Measurements from ENCODE around the gene MEAF6. TPM values are rescaled to one million over a fixed set of nuclear protein-coding genes. Genes with fewer than 3 reads are reported as not detected.

MEAF6 gene
- total and polyA plus RNA-seq, 2 of the 8 experiments (the other 6 are each of a cell fraction or from before 2014, with no cell fraction given): 23.0 to 38.8 TPM

- H3K14ac ChIP-seq (ENCODE audit: insufficient read length): no peak overlapping the region
- DNase-seq (ENCODE audit: low read depth in 1 of 2, low spot score in 2 of 2): no peak
- H2BK15ac ChIP-seq (ENCODE audit: low read length): no peak overlapping the region
- H3K4me3 ChIP-seq (ENCODE audit: extremely low read depth in 1 of 4, insufficient read depth in 2 of 4, low read depth in 3 of 4, low read length in 4 of 4): no peak overlapping the region
- no peak overlapping the region for H3K56ac ChIP-seq (replicated peaks; ENCODE audit: insufficient read length, low read depth, low read length)
- H3K27me3 ChIP-seq (replicated peaks in 1 of 4; ENCODE audit: control insufficient read depth in 3 of 4, extremely low read depth in 1 of 4, insufficient read depth in 3 of 4, low read length in 3 of 4): peaks cover 0 to 2% (median 2%) of the 10 kb centered on the region in 4 experiments; a peak in 5 of 7 replicates
- H3K36me3 ChIP-seq (ENCODE audit: control insufficient read depth in 2 of 4, insufficient read depth in 4 of 4, low read length in 3 of 4): peaks cover 9 to 36% (median 26%) of the 10 kb centered on the region in 4 experiments; a peak in 7 of 8 replicates
- peaks cover 8% of the 10 kb centered on the region for H3K79me1 ChIP-seq (ENCODE audit: low read depth, low read length)
- H2BK20ac ChIP-seq (ENCODE audit: low read length): no peak overlapping the region
- peaks cover 7% of the 10 kb centered on the region for H3K23me2 ChIP-seq (ENCODE audit: low read depth, low read length)
- H2BK120ac ChIP-seq (replicated peaks; ENCODE audit: low read depth, low read length): no peak overlapping the region
- no peak overlapping the region for H3K27ac ChIP-seq (ENCODE audit: low read depth, low read length)
- no peaks in the 10 kb centered on the region for H3K9me3 ChIP-seq (ENCODE audit: insufficient read depth in 2 of 2, low read depth in 1 of 2, low read length in 1 of 2)
- H3K18ac ChIP-seq (ENCODE audit: extremely low read depth, low read length): no peak overlapping the region
- no peak overlapping the region for H3K23ac ChIP-seq (ENCODE audit: insufficient read length)
- CTCF ChIA-PET (ENCODE audit: partially characterized antibody): interaction anchor here (1.0 to 17.4 kb wide), 6 partner anchors 8 to 44 kb away, joined by 4 to 213 read pairs (median 5); no protein-coding TSS in a partner anchor
- no peak for FAIRE-seq
- peaks cover 4 to 17% of the 10 kb centered on the region in 2 experiments for H4K20me1 ChIP-seq (replicated peaks in 1 of 2; ENCODE audit: control insufficient read depth in 1 of 2, insufficient read depth in 2 of 2, low read length in 2 of 2)
- H2BK5ac ChIP-seq (ENCODE audit: low read depth, low read length): no peak overlapping the region
- H3K4me1 ChIP-seq (replicated peaks in 1 of 4; ENCODE audit: control insufficient read depth in 3 of 4, insufficient read depth in 4 of 4, low read length in 3 of 4): peaks cover 0 to 43% (median 27%) of the 10 kb centered on the region in 4 experiments; a peak in 6 of 7 replicates
- H4K91ac ChIP-seq (replicated peaks; ENCODE audit: insufficient read length, low read length): no peak overlapping the region
- POLR2A ChIA-PET (ENCODE audit: partially characterized antibody): interaction anchor here (1.1 to 5.7 kb wide), 4 partner anchors 6 to 31 kb away, joined by 3 to 68 read pairs (median 12); no protein-coding TSS in a partner anchor
- H3K9ac ChIP-seq (replicated peaks in 1 of 4; ENCODE audit: extremely low read depth in 1 of 4, low read depth in 3 of 4, low read length in 3 of 4): no peak overlapping the region
- H2AFZ ChIP-seq (ENCODE audit: low read length): no peak overlapping the region
- peaks cover 0 to 26% of the 10 kb centered on the region in 2 experiments; a peak in 2 of 4 replicates for H3K79me2 ChIP-seq (ENCODE audit: control insufficient read depth in 1 of 2, insufficient read depth in 2 of 2, low read length in 2 of 2)
- no peak overlapping the region; a peak in 1 of 4 replicates for H3K4me2 ChIP-seq (ENCODE audit: insufficient read depth in 1 of 2, low read depth in 2 of 2, low read length in 2 of 2)
- no peak overlapping the region for H2BK12ac ChIP-seq (ENCODE audit: low read depth, low read length)
- 90% methylated on average over 3 of the region's 3 CpGs; no CpG with 5 or more reads in 1 of the 2 experiments for WGBS, 2 experiments (ENCODE audit: extremely low coverage in 1 of 2, insufficient coverage in 1 of 2, insufficient read length in 1 of 2, insufficient replicate concordance in 2 of 2, low coverage in 1 of 2, low lambda C conversion rate in 2 of 2, missing lambda C conversion rate in 1 of 2)
- no peak overlapping the region for H4K8ac ChIP-seq (ENCODE audit: extremely low read depth, insufficient read depth, low read length)
- H2AK5ac ChIP-seq (ENCODE audit: low read depth, low read length): no peak overlapping the region
- no peak overlapping the region for H3K4ac ChIP-seq (replicated peaks; ENCODE audit: insufficient read length, low read depth, low read length)
- no peak overlapping the region for H4K5ac ChIP-seq (ENCODE audit: insufficient read length, low read depth, low read length)
- TF ChIP-seq HDAC6 (IDR thresholded peaks at IDR 0.05; ENCODE audit: low read depth, low read length) (no peak), NANOG (IDR thresholded peaks at IDR 0.05; ENCODE audit: insufficient read depth, low read depth, low read length, poor library complexity, severe bottlenecking) (no peak), MAFK (IDR thresholded peaks at IDR 0.05; ENCODE audit: low read depth, low read length) (no peak), E2F6 (IDR thresholded peaks at IDR 0.05) (no peak), CHD2 (IDR thresholded peaks at IDR 0.05; ENCODE audit: low read length) (no peak), SIN3A (conservative IDR thresholded peaks at IDR 0.05 in 1 of 2, IDR thresholded peaks at IDR 0.05 in 1 of 2; ENCODE audit: low read depth in 1 of 2, low read length in 2 of 2) (no peak), TAF1 (IDR thresholded peaks at IDR 0.05; ENCODE audit: low read depth, low read length) (no peak), RFX5 (IDR thresholded peaks at IDR 0.05; ENCODE audit: borderline replicate concordance, low read depth, low read length) (no peak), RNF2 (IDR thresholded peaks at IDR 0.05; ENCODE audit: borderline replicate concordance, low read depth, low read length, missing control alignments, poor library complexity, severe bottlenecking) (no peak), EGR1 (IDR thresholded peaks at IDR 0.05; ENCODE audit: borderline replicate concordance, low read depth, low read length) (no peak), SRF (IDR thresholded peaks at IDR 0.05; ENCODE audit: low read depth, low read length) (no peak), TEAD4 (IDR thresholded peaks at IDR 0.05; ENCODE audit: low read depth, low read length) (no peak)
These were observed 35.7 kb downstream of the MEAF6 start for GRCh38 chr1:37478890-37479254.
